HG02759 (cell line): ENCODE results near the gene CLCA1.

Source experiments
- ATAC-seq: cut with Tn5 transposase; IDR thresholded peaks from one replicate; pipeline ENCODE4 v1.9.1; 2021; ENCODE audit warnings: mild to moderate bottlenecking, moderate library complexity; ENCODE audit not compliant: unreplicated experiment

Gene CLCA1

DNA sequence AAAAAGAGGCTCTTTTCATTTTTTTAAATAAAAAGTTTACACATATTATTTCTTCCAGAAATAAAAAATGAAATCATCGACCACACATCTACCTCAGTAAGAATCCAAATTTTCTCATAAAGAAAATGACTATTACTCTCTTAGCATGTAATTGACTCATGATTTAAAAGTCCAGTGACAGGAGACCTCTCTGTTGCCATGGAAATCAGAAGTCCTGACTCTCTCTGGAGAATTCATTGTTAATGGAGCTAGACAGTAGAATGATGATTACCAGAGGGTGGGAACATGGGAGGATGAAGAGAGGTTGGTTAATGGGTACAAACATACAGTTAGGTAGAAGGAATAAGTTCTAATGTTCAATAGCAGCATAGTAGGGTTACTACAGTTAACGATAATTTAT lies 73.1 kb downstream of the CLCA1 start:
- ATAC-seq = no peak

DNA sequence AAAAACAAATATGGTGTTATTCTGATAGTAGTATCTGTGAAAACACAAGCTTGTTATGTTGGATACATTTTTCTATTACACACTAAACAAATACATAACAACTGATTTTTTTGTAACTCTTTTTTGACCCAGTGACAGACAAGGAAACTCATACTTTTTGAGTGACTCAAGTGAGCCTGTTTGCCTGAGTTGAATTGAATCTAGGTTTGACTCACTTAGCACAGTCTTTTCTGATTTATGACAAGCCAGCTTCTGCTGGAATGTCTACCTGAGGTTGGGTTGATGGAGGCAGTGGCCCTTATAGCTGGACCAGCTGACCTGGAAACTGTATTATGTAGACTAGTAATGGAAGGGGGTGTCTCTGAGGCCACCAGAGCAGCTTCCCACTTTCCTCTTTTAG lies 73.9 kb downstream of the CLCA1 start:
- ATAC-seq = no peak

DNA sequence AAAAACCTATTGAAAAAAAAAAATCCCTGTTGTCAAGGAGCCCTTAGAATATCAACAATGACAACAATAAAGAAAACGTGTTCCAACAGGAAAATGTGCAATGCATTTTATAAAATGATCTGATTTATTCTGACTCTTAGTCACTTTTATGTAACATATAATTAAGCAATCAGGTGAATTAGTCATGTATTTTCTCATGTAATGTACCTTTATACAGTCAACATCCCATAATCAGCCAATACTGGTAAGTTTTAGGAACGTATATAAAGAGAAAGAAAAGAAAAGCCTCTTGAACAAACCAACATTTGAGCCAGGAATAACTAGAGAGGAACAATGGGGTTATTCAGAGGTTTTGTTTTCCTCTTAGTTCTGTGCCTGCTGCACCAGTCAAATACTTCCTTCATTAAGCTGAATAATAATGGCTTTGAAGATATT lies 78.1 kb downstream of the CLCA1 start, which contains the start of gene CLCA4:
Gene CLCA4 (plus strand): TSS at position 292 of the 435 bp plus-strand sequence. CDS start 42 bp downstream, at position 334.
- ATAC-seq = no peak

DNA sequence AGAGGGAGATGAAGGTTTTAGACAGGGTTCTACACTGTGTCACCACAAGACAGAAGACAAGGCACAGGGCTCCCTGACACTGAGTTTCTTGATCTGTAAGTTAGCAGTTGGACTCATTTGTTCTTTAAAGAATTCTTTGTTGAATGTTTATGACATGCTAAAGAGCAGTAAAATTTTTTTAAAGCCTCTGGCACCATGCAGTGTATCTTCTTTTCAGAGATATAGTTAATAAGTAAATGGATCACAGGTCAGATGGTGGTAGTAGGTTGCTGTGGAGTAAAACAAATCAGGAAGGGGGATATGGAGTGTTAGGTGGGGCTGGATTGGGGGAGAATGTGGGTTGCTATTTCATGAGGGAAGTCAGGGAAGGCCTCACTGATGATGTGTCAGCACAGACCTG lies 80.1 kb downstream of the CLCA1 start:
- no peak for ATAC-seq
